Measurements from ENCODE around the gene SPAAR. TPM values are rescaled to one million over a fixed set of nuclear protein-coding genes. Genes with fewer than 3 reads are reported as not detected.

The SPAAR gene
- total RNA-seq, 1 donor from 2014 or later, result 4.0 TPM

GRCh38 chr9:35960039-35960655 is 50.9 kb downstream of the SPAAR start:
- Histone ChIP-seq H3K4me3 (no peak overlapping the region), H3K4me1 (no peaks in the 10 kb centered on the region), H3K9me3 (no peaks in the 10 kb centered on the region), H3K27ac (no peak overlapping the region), H3K36me3 (no peaks in the 10 kb centered on the region), H3K27me3 (no peaks in the 10 kb centered on the region)
- DNase-seq (ENCODE audit: low spot score in 2 of 2), result no peak
- TF ChIP-seq CTCF (IDR thresholded peaks at IDR 0.05), result no peak
- intact Hi-C loops (cut with DNase I), result no loop called here

Other genes starting within 250 kb of the SPAAR start
- 1.1 TPM for gene ARHGEF39, start 244.3 kb upstream of the SPAAR start, total RNA-seq
- gene CA9, start 235.6 kb upstream of the SPAAR start, total RNA-seq, result 3.9 TPM
- 1,923 TPM for gene TPM2, start 219.6 kb upstream of the SPAAR start, total RNA-seq
- 735 TPM for gene TLN1, start 177.3 kb upstream of the SPAAR start, total RNA-seq
- gene CREB3, start 176.8 kb upstream of the SPAAR start, total RNA-seq, result 48.3 TPM
- gene GBA2, start 160.3 kb upstream of the SPAAR start, total RNA-seq, result 40.7 TPM
- gene RGP1, start 160.2 kb upstream of the SPAAR start, total RNA-seq, result 24.8 TPM
- not detected for gene MSMP, start 155.2 kb upstream of the SPAAR start, total RNA-seq
- 7.3 TPM for gene NPR2, start 117.9 kb upstream of the SPAAR start, total RNA-seq
- gene SPAG8, start 97.2 kb upstream of the SPAAR start, total RNA-seq, result not detected
- gene HINT2, start 94.4 kb upstream of the SPAAR start, total RNA-seq, result 21.6 TPM
- gene FAM221B, start 80.8 kb upstream of the SPAAR start, total RNA-seq, result not detected
- gene TMEM8B, start 80.3 kb upstream of the SPAAR start, total RNA-seq, result 37.3 TPM
- gene OR13J1, start 39.1 kb upstream of the SPAAR start, total RNA-seq, result not detected
- 32.7 TPM for gene HRCT1, start 3.3 kb upstream of the SPAAR start, total RNA-seq
- not detected for gene OR2S2, start 48.7 kb downstream of the SPAAR start, total RNA-seq
- gene RECK, start 127.4 kb downstream of the SPAAR start, total RNA-seq, result 5.7 TPM
- gene GLIPR2, start 227.2 kb downstream of the SPAAR start, total RNA-seq, result 54.4 TPM